Forelimb muscle (tissue), 1 donor: Measurements from ENCODE around the gene TMEM179. TPM values are rescaled to one million over a fixed set of nuclear protein-coding genes. Genes with fewer than 3 reads are reported as not detected.

Experiments used
- DNase-seq: peaks from one replicate; pipeline ENCODE4 v3.0.0-alpha.2; 2013; ENCODE audit warnings: low read depth
- polyA plus RNA-seq: library from polyadenylated mRNA; unstranded; fragments of 120-200 nt; gene quantifications from one replicate; pipeline ENCODE4 v1.2.1, GENCODE V29; 2013; ENCODE audit not compliant: insufficient read length

Gene TMEM179
- polyA plus RNA-seq, 1 donor, result 1.1 TPM

DNA sequence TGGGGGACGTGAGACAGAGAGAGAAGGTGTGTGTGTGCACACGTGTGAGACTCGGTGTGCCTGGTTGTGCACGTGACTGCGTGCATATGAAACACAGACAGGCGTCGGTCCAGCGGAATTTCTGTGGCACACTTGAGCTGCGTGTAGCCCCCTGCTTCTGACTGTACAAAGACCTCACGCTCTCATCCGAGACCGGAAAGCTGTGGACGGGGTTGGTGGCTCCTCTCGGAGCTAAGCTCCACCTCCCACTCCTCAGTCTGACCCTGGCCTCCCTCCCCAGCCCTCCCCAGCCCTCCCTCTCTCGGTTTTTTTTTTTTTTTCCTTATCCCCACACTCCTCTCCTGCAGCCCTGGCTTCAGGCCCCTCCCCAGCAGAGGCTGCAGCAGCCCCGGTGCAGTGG lies 33.3 kb downstream of the TMEM179 start:
- no peak for DNase-seq

DNA sequence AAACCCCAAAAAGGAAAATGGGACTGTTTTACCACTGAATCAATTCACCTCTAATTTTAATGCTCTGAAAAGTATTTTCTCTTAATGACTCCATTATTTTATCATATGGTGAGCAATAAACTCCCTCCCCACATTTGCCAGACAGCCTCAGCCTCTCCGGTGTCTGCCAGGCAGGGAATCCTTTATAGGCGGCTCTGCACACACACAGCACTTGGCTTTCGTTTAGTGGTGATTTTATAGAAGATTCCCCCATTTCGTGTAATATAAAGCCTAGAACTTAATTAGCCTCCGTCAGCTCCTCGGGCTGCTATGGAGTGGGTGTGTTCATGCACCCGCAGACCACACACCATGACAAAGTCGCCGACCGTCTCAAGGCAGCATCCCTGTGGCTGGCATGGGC lies 35.1 kb downstream of the TMEM179 start:
- no peak for DNase-seq

DNA sequence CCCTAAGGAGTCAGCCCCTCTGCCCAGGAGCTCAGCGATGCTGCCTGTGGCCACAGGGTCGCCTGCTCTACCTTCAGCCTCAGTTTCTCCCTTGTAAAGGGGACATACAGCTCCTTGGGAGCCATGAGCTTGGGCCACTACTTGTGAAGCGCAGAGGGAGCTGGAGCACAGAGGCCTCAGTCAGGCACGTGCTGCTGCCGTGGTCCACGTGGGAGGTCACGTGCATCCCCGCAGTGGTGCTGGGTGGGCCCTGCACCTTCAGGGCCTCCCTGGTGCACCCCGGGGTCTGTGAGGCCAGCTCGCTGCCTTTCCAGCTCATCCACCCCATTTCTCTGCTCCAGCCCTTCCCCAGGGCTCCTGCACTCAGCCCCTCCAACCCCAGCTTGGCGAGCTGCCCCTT lies 36.0 kb downstream of the TMEM179 start:
- no peak for DNase-seq

DNA sequence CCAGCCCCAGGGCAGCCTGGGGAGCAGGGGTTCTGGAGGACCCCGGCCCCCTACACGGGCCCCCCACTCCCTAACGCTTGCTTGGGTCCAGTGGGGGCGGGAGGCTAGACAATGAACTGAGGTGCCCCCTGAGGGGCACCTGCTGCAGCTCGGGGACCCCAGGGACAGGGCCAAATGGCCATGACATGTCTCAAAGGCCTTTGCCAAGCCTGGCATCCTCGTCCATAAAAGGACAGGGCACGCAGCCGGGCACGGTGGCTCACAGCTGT lies 36.7 kb downstream of the TMEM179 start:
- no peak for DNase-seq

- no peak for DNase-seq
Measured at GRCh38 chr14:104567141-104567956, 37.2 kb downstream of the TMEM179 start.

DNA sequence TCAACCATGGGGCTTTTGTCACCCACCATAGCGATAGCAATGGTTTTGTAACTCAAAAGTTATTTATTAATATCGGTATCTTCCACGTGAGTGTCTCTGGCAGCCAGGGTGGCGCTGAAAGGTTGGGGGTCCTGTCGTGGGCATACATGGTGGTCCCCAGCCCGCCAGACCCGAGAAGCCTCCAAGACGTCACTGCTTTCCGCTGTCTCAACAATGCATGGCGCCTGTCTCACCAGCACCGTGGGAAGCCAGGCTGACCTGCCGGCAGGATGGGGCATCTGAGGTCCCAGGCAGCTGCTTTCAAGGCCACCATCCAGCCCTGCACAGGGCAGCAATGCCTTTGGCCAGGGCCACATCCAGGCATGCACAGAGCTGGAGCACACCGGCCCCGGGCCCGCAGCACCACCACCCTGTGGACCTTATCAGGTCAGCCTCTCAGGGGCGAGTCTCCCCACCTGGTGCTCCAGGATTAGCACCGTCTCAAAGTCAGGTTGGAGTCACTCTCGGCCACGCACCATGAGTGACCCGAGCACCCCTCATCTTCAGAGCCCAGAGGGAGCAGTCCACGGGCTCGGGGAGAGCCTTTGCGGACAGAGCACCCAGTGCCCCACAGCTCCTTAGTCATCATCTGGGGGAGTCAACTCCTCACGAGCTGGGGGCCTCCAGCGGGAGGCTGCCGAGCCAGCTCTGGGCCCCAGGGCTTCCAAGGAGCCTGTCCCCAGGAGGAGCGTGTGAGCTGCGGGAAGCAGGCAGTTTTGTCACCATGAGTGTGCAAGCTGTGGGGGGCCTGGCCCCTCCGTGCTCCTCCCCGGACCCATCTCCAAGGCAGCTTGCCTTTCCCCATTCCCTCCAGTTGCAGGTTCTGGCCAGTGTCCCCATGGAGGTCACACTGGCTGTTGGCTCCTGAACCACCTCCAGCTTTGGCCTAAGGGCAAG lies 39.6 kb downstream of the TMEM179 start:
- no peak for DNase-seq

DNA sequence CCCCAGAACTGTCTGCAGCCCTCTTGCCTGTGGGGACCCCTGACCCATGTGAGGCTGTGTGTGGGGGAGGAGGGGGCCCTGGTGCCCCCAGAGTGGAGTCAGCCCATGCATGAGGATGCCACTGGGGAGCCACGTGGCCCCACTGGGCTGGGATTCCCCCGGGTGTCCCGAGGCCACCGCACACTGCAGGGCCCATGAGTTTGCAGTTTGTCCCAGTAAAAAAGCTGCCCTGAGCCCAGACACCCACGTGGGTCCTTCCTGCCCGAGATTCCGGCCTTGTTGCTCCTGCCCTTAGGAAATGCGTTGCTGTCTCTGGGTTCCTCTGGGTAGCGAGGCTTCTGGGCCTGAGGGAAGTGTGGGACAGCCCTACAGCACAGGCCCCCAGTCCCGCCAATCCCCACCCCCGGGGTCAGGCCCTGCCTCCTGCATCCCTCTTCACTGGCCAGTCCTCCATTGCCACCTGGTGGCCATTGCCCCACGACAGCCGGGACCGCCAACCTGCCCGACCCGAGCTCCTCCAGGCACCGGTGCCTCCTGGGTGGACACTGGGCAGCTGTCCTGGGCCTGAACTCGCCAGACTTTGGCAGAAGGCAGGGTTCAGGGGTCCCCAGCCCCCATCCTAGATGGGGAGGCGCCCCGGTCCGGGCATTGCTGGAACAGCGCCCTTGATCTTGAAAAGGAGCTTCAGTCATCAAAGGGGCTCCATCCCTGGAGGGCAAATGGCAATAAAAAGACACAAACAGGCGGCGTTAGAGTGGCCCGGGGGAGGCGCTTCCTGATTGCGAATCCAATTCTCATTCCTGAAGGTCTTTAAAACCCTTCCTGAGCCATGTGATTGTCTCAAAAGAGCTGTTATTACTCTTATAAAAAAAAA lies 40.6 kb downstream of the TMEM179 start:
- peak; percentile 20 for DNase-seq

GRCh38 chr14:104563191-104563741 lies 41.3 kb downstream of the TMEM179 start:
- no peak for DNase-seq

GRCh38 chr14:104562606-104563005 lies 42.0 kb downstream of the TMEM179 start:
- DNase-seq, result no peak

GRCh38 chr14:104561632-104562495 lies 42.7 kb downstream of the TMEM179 start:
- no peak for DNase-seq

GRCh38 chr14:104561124-104561557 lies 43.4 kb downstream of the TMEM179 start:
- DNase-seq, result no peak

- no peak for DNase-seq
Measured at GRCh38 chr14:104560586-104560945, 44.0 kb downstream of the TMEM179 start.

GRCh38 chr14:104559804-104560585 lies 44.6 kb downstream of the TMEM179 start:
- no peak for DNase-seq

- DNase-seq, result no peak
Measured at GRCh38 chr14:104559028-104559803, 45.4 kb downstream of the TMEM179 start.

GRCh38 chr14:104558231-104559027 lies 46.1 kb downstream of the TMEM179 start:
- no peak for DNase-seq

DNA sequence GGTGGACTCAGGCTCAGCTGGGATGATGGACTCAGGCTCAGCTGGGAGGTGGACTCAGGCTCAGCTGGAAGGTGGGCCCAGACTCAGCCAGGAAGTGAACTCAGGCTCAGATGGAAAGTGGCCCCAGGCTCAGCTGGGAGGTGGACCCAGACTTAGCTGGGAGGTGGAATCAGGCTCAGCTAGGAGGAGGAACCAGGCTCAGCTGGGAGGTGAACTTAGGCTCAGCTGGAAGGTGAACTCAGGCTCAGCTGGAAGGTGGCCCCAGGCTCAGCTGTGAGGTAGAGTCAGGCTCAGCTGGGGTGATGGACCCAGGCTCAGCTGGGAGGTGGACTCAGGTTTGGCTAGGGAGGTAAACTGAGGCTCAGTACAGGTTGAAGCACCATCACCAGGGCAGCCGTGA lies 46.8 kb downstream of the TMEM179 start:
- no peak for DNase-seq

- DNase-seq, result no peak
Measured at GRCh38 chr14:104557086-104557485, 47.5 kb downstream of the TMEM179 start.
